Ishikawa (cell line): ENCODE data around the gene KCNQ4.

ENCODE experiments used
- CEBPB ChIP-seq: IDR thresholded peaks from 2 replicates; pipeline ENCODE4 v1.6.1; 2012
- CREB1 ChIP-seq: IDR thresholded peaks from 2 replicates; pipeline ENCODE4 v1.6.1; 2012; ENCODE audit warnings: low read depth
- EGR1 ChIP-seq: IDR thresholded peaks from 2 replicates; pipeline ENCODE4 v1.6.1; 2012
- EP300 ChIP-seq: IDR thresholded peaks from 2 replicates; pipeline ENCODE4 v1.6.1; 2012; ENCODE audit warnings: borderline replicate concordance
- FOXM1 ChIP-seq: IDR thresholded peaks from 2 replicates; pipeline ENCODE4 v1.6.1; 2012; ENCODE audit warnings: low read depth, borderline replicate concordance
- MAX ChIP-seq: IDR thresholded peaks from 2 replicates; pipeline ENCODE4 v1.6.1; 2012
- NFIC ChIP-seq: IDR thresholded peaks from 2 replicates; pipeline ENCODE4 v1.6.1; 2012
- RAD21 ChIP-seq: IDR thresholded peaks from 2 replicates; pipeline ENCODE4 v1.6.1; 2012; ENCODE audit warnings: low read depth
- REST ChIP-seq: IDR thresholded peaks from 2 replicates; pipeline ENCODE4 v1.6.1; 2012; ENCODE audit warnings: low read depth, mild to moderate bottlenecking
- TAF1 ChIP-seq: IDR thresholded peaks from 2 replicates; pipeline ENCODE4 v1.6.1; 2012; ENCODE audit warnings: low read depth, mild to moderate bottlenecking
- TCF12 ChIP-seq: IDR thresholded peaks from 2 replicates; pipeline ENCODE4 v1.6.1; 2012; ENCODE audit warnings: low read depth
- USF1 ChIP-seq: IDR thresholded peaks from 2 replicates; pipeline ENCODE4 v1.6.1; 2012
- YY1 ChIP-seq: IDR thresholded peaks from 2 replicates; pipeline ENCODE4 v1.6.1; 2012; ENCODE audit warnings: low read depth

- no peak for TF ChIP-seq EP300
- TF ChIP-seq REST, result no peak
- no peak for TF ChIP-seq TAF1
- no peak for TF ChIP-seq FOXM1
- TF ChIP-seq YY1, result no peak
- TF ChIP-seq MAX, result peak; percentile 52; the same call in 1 of the 2 replicates
- TF ChIP-seq RAD21, result peak; percentile 83
- no peak for TF ChIP-seq NFIC
- no peak for TF ChIP-seq TCF12
- TF ChIP-seq USF1, result no peak
- no peak for TF ChIP-seq CEBPB
- TF ChIP-seq CREB1, result no peak
- TF ChIP-seq EGR1, result no peak
Measured at GRCh38 chr1:40849801-40850592, 66.4 kb downstream of the KCNQ4 start.
